MM.1S (cell line): ENCODE data around the gene ZNF217.
"Not testable (repeated sequence)": the region's sequence is repeated elsewhere in the genome, so short reads cannot be mapped to it uniquely, and the experiment has no call there.

Experiments used
- DNase-seq: peaks from one replicate; pipeline ENCODE4 v3.0.0-alpha.2; 2015
- H2AFZ ChIP-seq: fragments of 300-600 bp; sonication (generic); 2 replicates; pipeline ENCODE4 v1.6.0; 2016; ENCODE audit warnings: antibody characterized with exemption, low read length
- H3F3A ChIP-seq: fragments of 300-600 bp; sonication (generic); 2 replicates; pipeline ENCODE4 v1.6.1; 2016; ENCODE audit warnings: mild to moderate bottlenecking, antibody characterized with exemption, low read length, moderate library complexity, mixed read lengths; ENCODE audit not compliant: insufficient read depth
- H3K27ac ChIP-seq: fragments of 300-600 bp; sonication (generic); 2 replicates; pipeline ENCODE4 v1.5.1; 2016; ENCODE audit warnings: mild to moderate bottlenecking, low read length
- H3K27me3 ChIP-seq: fragments of 300-600 bp; sonication (generic); replicated peaks from 2 replicates; pipeline ENCODE4 v1.6.0; 2016; ENCODE audit warnings: low read length; ENCODE audit not compliant: insufficient read depth
- H3K36me3 ChIP-seq: fragments of 300-600 bp; sonication (generic); replicated peaks from 2 replicates; pipeline ENCODE4 v1.6.1; 2016; ENCODE audit warnings: mild to moderate bottlenecking, low read length, mixed read lengths; ENCODE audit not compliant: insufficient read depth
- H3K4me1 ChIP-seq: fragments of 300-600 bp; sonication (generic); 2 replicates; pipeline ENCODE4 v1.6.1; 2016; ENCODE audit warnings: low read length, mixed read lengths
- H3K4me2 ChIP-seq: fragments of 300-600 bp; sonication (generic); 2 replicates; pipeline ENCODE4 v1.6.0; 2016; ENCODE audit warnings: low read depth, low read length
- H3K4me3 ChIP-seq: fragments of 300-600 bp; sonication (generic); 2 replicates; pipeline ENCODE4 v1.5.1; 2016; ENCODE audit warnings: low read length, mixed read lengths
- H3K79me2 ChIP-seq: fragments of 300-600 bp; sonication (generic); 2 replicates; pipeline ENCODE4 v1.6.1; 2016; ENCODE audit warnings: mixed run types, low read length, mixed read lengths
- H3K9ac ChIP-seq: fragments of 300-600 bp; sonication (generic); 2 replicates; pipeline ENCODE4 v1.6.1; 2016; ENCODE audit warnings: low read length, mixed read lengths
- H3K9me2 ChIP-seq: fragments of 300-600 bp; sonication (generic); replicated peaks from 2 replicates; pipeline ENCODE4 v1.6.1; 2016; ENCODE audit warnings: mild to moderate bottlenecking, low read length, mixed read lengths; ENCODE audit not compliant: insufficient read depth
- H3K9me3 ChIP-seq: fragments of 300-600 bp; sonication (generic); replicated peaks from 2 replicates; pipeline ENCODE4 v1.6.1; 2016; ENCODE audit warnings: mild to moderate bottlenecking, low read length, mixed read lengths; ENCODE audit not compliant: insufficient read depth
- H4K20me1 ChIP-seq: fragments of 300-600 bp; sonication (generic); 2 replicates; pipeline ENCODE4 v1.6.1; 2016; ENCODE audit warnings: mild to moderate bottlenecking, low read length, moderate library complexity, mixed read lengths; ENCODE audit not compliant: insufficient read depth
- EZH2 ChIP-seq: fragments of 300-600 bp; sonication (generic); optimal IDR thresholded peaks from 2 replicates; pipeline ENCODE3; 2017; ENCODE audit warnings: low read depth, mild to moderate bottlenecking, antibody characterized with exemption, low read length, mixed read lengths
- EZH2phosphoT487 ChIP-seq: fragments of 300-600 bp; sonication (generic); IDR thresholded peaks from 2 replicates; pipeline ENCODE4 v1.6.1; 2018; ENCODE audit warnings: antibody characterized with exemption, low read length
- TF ChIP-seq, protein P1 (sequence below): fragments of 300-600 bp; sonication (generic); IDR thresholded peaks from 2 replicates; pipeline ENCODE4 v1.5.1; 2016; ENCODE audit warnings: antibody characterized with exemption, low read length, mixed read lengths

ZNF217 gene

GRCh38 chr20:53565254-53565653 lies 28.4 kb downstream of the ZNF217 start:
- peaks cover 37% of the 10 kb centered on the region for H3F3A ChIP-seq

GRCh38 chr20:53562104-53562764 lies 31.4 kb downstream of the ZNF217 start:
- H3K9me3 ChIP-seq, H3K27me3 ChIP-seq, H3K9me2 ChIP-seq, H3K27ac ChIP-seq, H3K4me2 ChIP-seq, H2AFZ ChIP-seq, H3K4me3 ChIP-seq, H3K9ac ChIP-seq, DNase-seq, H3K36me3 ChIP-seq, H4K20me1 ChIP-seq, H3K4me1 ChIP-seq: not testable (repeated sequence)
- Histone ChIP-seq H3K79me2 (peaks cover 19% of the 10 kb centered on the region), H3F3A (peaks cover 25% of the 10 kb centered on the region)

More at GRCh38 chr20:53565254-53565653, 28.4 kb downstream of the ZNF217 start:
- Histone ChIP-seq H3K27me3 (no peaks in the 10 kb centered on the region), H4K20me1 (peaks cover 11% of the 10 kb centered on the region), H3K9me2 (no peaks in the 10 kb centered on the region), H3K9ac (no peak overlapping the region), H3K9me3 (no peaks in the 10 kb centered on the region), H2AFZ (no peak overlapping the region), H3K36me3 (peaks cover 8% of the 10 kb centered on the region; the same call in 1 of the 2 replicates), H3K79me2 (peaks cover 49% of the 10 kb centered on the region), H3K4me3 (no peak overlapping the region), H3K4me1 (no peaks in the 10 kb centered on the region), H3K27ac (no peak overlapping the region), H3K4me2 (no peak overlapping the region)
- DNase-seq, result no peak
- TF ChIP-seq EZH2, result no peak
- TF ChIP-seq, protein P1, sequence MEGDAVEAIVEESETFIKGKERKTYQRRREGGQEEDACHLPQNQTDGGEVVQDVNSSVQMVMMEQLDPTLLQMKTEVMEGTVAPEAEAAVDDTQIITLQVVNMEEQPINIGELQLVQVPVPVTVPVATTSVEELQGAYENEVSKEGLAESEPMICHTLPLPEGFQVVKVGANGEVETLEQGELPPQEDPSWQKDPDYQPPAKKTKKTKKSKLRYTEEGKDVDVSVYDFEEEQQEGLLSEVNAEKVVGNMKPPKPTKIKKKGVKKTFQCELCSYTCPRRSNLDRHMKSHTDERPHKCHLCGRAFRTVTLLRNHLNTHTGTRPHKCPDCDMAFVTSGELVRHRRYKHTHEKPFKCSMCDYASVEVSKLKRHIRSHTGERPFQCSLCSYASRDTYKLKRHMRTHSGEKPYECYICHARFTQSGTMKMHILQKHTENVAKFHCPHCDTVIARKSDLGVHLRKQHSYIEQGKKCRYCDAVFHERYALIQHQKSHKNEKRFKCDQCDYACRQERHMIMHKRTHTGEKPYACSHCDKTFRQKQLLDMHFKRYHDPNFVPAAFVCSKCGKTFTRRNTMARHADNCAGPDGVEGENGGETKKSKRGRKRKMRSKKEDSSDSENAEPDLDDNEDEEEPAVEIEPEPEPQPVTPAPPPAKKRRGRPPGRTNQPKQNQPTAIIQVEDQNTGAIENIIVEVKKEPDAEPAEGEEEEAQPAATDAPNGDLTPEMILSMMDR, result no peak
- no peak for TF ChIP-seq EZH2phosphoT487

DNA sequence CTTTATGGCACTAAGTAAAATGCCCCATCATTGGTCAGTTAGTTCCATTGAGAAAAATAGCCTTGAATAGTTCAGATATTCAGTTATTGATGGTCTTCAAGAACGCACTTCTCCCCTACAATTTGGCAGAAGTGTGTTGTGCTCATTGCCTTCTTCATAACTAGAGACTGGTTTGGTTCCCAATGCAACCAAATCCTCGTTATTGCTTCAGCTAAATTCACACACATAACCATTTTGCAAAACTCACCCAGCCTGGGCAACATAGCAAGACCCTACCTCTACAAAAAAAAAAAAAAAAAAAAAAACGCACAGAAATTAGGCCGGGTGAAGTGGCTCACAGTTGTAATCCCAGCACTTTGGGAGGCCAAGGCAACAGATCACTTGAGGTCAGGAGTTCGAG lies 32.1 kb downstream of the ZNF217 start:
- Histone ChIP-seq H3K27ac (no peak overlapping the region), H3K36me3 (0 out of 2 replicates have a peak, but pooled peaks cover 2% of the 10 kb centered on the region)

DNA sequence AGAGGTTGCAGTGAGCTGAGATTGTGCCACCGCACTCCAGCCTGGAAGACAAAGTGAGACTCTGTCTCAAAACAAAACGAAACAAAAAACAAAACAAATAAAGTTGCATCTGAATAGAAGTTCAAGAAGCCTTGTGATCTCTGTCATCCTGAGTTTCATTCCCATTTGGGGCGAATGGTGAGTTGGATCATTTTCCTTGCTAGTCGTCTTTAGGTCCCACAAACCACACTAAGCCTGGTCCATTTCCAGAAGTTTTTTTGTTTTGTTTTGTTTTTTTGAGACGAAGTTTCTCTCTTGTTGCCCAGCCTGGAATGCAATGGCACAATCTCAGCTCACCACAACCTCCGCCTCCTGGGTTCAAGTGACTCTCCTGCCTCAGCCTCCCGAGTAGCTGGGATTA lies 33.8 kb downstream of the ZNF217 start:
- H4K20me1 ChIP-seq, result no peaks in the 10 kb centered on the region
- no peak overlapping the region for H3K9ac ChIP-seq
- no peak overlapping the region for H3K4me3 ChIP-seq
- H3K27me3 ChIP-seq, result no peaks in the 10 kb centered on the region
- no peak overlapping the region for H2AFZ ChIP-seq
- no peak overlapping the region for H3K4me2 ChIP-seq
- no peak for TF ChIP-seq EZH2phosphoT487
- TF ChIP-seq, protein P1, result no peak
- no peak for TF ChIP-seq EZH2
- H3K9me3 ChIP-seq, result no peaks in the 10 kb centered on the region
- no peaks in the 10 kb centered on the region for H3K36me3 ChIP-seq
- H3F3A ChIP-seq, result peaks cover 17% of the 10 kb centered on the region; the same call in 1 of the 2 replicates
- no peak for DNase-seq
- no peaks in the 10 kb centered on the region for H3K79me2 ChIP-seq
- H3K27ac ChIP-seq, result no peak overlapping the region
- no peaks in the 10 kb centered on the region for H3K9me2 ChIP-seq
- H3K4me1 ChIP-seq, result peaks cover 3% of the 10 kb centered on the region

More for the DNA sequence above, 32.1 kb downstream of the ZNF217 start:
- H3K4me1 ChIP-seq, result no peaks in the 10 kb centered on the region
- no peak for DNase-seq
- H3K79me2 ChIP-seq, result peaks cover 12% of the 10 kb centered on the region
- H4K20me1 ChIP-seq, result no peaks in the 10 kb centered on the region
- no peak overlapping the region for H2AFZ ChIP-seq
- no peaks in the 10 kb centered on the region for H3K9me3 ChIP-seq
- no peaks in the 10 kb centered on the region for H3K9me2 ChIP-seq
- H3F3A ChIP-seq, result peaks cover 20% of the 10 kb centered on the region
- no peak overlapping the region for H3K4me3 ChIP-seq
- no peak overlapping the region for H3K4me2 ChIP-seq
- H3K27me3 ChIP-seq, result no peaks in the 10 kb centered on the region
- TF ChIP-seq, protein P1, result no peak
- no peak overlapping the region for H3K9ac ChIP-seq
